Stimulated activated CD4-positive, alpha-beta T cell treated with anti-CD3 and anti-CD28 coated beads, Interleukin-2, amount 100 ng/mL, for 24 hours (primary cell): ENCODE measurements around the gene ASB2.

Experiments
- DNase-seq, 2 donors: peaks; one replicate each; pipeline ENCODE4 v3.0.0-alpha.2; 2020

ASB2 gene

DNA sequence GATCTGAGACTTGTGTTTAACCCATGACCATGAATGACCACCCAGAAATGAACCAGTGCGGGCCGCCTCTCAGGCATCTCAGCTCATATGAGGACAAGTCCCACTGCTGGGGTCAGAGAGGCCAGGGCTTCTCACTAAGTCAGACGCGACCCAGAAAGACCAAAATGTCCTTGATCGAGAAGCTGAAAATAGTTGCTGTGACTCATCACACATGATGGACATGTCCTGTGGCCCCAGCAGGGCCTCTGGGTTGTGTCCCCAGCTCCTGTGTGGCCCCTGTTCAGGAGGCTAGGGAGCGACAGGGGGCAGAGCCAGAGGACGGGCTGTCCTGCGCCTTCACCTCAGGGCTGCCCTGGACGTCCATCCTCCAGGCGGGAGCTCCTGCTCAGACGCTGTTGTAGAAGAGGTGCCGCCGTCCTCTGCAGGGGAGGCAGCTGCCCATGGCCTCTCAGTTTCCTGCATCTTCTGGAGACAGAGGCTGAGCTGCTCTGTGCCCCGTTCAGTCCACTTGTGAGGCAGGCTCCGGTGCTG, 78.2 kb downstream of the ASB2 start:
- DNase-seq: no peak

DNA sequence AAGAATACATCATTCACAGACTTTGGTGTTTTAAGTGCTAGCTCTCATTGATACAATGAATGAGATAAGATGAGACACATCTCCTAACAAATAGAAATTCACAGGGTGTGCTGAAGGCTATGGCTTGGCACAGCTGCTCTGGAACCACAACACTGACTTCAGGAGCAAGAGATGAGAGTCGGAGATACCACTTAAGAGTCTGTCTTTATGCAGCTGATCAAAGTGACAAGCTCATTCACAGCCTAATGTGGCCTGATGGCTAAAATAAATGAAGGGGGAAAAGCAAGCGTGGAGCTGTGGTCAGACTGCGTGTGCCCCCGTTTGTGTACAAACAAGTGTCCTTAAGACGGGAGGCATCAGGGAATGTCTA, 78.9 kb downstream of the ASB2 start:
- DNase-seq: no peak

DNA sequence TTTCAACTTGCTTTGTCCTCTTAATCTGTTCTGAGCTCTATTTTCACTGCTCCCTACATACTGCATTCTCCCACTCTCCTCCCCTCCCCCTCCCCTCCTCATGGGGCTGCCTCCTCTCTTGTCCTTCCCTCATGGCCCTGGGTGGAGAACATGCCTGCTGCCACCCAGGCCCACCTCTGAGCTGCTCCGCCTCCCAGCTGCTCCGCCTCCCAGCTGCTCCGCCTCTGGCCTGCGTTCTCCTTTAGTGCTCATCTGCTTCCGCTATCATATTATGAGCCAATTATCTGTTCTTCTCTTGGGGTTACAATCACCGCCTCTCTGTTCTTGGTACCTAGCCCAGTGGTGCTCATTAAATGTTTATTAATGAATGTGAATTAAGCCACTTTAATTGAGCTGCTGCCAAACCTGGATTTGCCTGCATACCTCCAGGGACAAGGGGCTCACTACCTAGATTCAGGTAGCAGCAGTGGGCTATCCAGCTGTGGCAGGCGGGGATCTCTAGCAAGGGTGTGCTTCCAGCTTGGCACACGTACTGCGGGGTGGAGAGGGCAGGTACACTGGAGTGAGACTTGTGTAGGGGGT, 81.3 kb downstream of the ASB2 start:
- DNase-seq: no peak

GRCh38 chr14:93893661-93894261, 82.6 kb downstream of the ASB2 start:
- no peak for DNase-seq

DNA sequence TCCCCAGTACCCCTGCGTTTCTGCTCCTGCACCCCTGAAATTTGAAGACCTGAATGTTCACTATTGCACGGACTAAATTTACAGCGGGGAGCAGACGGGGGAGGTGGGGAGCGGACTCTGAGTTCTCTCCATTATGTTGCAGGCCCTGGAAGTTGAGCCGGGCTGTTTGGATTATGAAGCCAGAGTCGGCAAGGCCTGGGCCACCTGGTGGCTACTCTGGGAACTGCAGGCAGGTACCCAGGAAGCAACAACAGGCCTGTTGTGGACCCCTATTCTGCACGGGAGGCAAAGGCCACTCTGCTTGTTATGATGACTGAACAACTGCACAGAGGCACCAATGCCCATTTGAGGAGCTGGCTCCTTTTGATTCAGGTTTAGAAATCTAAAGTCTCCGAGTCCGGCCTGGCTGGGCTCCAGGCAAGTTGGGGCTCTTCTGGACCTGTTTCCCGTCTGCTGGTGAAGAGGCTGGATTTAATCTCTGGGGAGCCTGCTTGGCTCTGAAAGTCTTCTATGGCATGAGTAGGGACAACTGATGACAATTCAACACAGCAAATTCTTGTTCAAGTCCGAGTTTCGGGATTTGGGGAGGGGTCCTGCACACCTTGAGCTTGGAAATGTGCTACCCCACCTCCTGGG, 83.3 kb downstream of the ASB2 start:
- peak; percentile 83 to 85 for DNase-seq

DNA sequence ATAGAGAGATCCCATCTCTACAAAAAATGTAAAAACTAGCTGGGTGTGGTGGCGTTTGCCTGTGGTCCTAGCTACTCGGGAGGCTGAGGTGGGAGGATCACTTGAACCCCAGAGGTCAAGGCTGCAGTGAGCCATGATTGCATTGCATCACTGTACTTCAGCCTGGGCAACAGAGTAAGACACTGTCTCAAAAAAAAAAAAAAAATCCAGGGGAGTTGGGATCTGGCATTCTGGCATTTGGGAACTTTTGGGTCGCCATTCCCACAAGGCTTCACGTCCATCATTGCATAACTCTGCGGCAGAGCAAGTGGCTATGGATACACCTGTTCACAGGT, 83.9 kb downstream of the ASB2 start:
- DNase-seq: no peak

- no peak for DNase-seq
Observed at GRCh38 chr14:93891756-93892504, 84.4 kb downstream of the ASB2 start.

GRCh38 chr14:93889739-93890483, 86.5 kb downstream of the ASB2 start:
- no peak for DNase-seq

GRCh38 chr14:93888995-93889394, 87.4 kb downstream of the ASB2 start:
- DNase-seq: no peak

- no peak for DNase-seq
Observed at GRCh38 chr14:93884950-93885349, 91.4 kb downstream of the ASB2 start.
